Mucosa of descending colon (tissue), 3 donors: ENCODE data around the gene WNK2. TPM values are rescaled to one million over a fixed set of nuclear protein-coding genes. Genes with fewer than 3 reads are reported as not detected.
A peak's percentile ranks its signal among the peaks of the same experiment; 100 is the strongest.

Source experiments
- ATAC-seq: fragments of 200-7000 bp; cut with Tn5 transposase; one replicate; pipeline ENCODE4 v1.9.1; 2020; ENCODE audit warnings: mild to moderate bottlenecking, moderate library complexity
- DNase-seq, 3 donors: peaks; one replicate each; pipeline ENCODE4 v3.0.0-alpha.2; 2020
- H3K36me3 ChIP-seq: fragments of 200-600 bp; one replicate; pipeline ENCODE4 v1.8.0; 2021; ENCODE audit warnings: low read depth, mild to moderate bottlenecking
- H3K4me1 ChIP-seq: fragments of 200-600 bp; one replicate; pipeline ENCODE4 v1.8.0; 2021; ENCODE audit warnings: low read depth, mild to moderate bottlenecking
- H3K4me3 ChIP-seq: fragments of 200-600 bp; one replicate; pipeline ENCODE4 v1.8.0; 2021; ENCODE audit warnings: mild to moderate bottlenecking
- H3K9me3 ChIP-seq: fragments of 200-600 bp; one replicate; pipeline ENCODE4 v1.8.0; 2021; ENCODE audit warnings: mild to moderate bottlenecking
- intact Hi-C, 2 donors: fragments of 100-400 bp; cut with DNase I in 1 of 2; cut with micrococcal nuclease in 1 of 2; formaldehyde crosslinking; loops; one replicate each; pipeline versions ENCODE4 v1.11.0 to v1.11.1; 2022; cut with DNase I, micrococcal nuclease
- total RNA-seq, 3 donors: library from RNA; stranded (reverse); fragmentation: NEBNext Ultra II Directional in 2 of 3; extraction: Animal tissue kit (Norgen Biotek cat#: 25700) in 2 of 3; gene quantifications; one replicate each; pipeline versions ENCODE4 v1.2.1 to v1.2.4, GENCODE V29; 2021 to 2023
- TF ChIP-seq, protein P1 (sequence below): fragments of 200-600 bp; IDR thresholded peaks from one replicate; pipeline ENCODE4 v1.8.0; 2022; ENCODE audit warnings: antibody characterized with exemption, mild to moderate bottlenecking
- donor health status: DM: no; HTN: no; CAD: no; lungs with moderate emphysema.
- donor health status: DM: no; HTN: no; CAD: no.
- donor health status: DM: no; HTN: yes; CAD: no.

WNK2 gene
- total RNA-seq, 3 donors from 2014 or later, result 175 to 276 (median 201) TPM

DNA sequence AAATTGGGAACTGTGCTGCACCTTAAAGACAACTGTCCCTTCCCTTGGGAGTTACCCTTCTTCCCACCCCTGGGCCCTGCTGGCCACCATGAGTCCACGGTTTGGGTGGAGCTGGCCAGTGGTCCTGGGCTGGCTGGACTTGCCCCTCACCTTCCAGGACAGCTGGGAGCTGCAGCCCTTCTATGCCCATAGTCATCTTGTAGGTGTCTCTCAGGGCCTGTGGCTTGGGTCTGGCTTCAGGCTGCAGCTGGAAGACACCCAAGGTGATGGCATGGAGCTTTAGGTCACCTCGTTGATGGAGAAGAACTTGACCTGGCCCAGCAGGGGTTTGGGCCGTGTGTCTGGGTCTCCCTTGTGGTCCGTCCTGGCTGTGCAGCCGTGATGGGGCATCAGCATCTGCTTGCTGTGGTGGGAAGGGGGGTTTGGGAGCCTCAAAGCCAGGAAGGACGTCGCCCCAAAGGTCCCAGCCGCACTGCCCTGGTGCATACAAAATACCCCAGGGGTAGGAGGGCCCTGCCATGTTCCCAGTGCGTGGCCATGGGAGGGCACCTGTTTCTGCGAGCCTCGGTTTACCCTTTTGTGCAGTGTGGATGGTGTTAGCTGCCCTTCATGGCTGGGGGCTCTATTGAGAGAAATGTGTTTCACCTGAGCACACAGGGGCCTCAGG is 8.9 kb downstream of the WNK2 start:
- Histone ChIP-seq H3K36me3 (no peaks in the 10 kb centered on the region), H3K4me3 (no peak overlapping the region), H3K9me3 (no peaks in the 10 kb centered on the region), H3K4me1 (peaks cover 46% of the 10 kb centered on the region)
- TF ChIP-seq, protein P1, sequence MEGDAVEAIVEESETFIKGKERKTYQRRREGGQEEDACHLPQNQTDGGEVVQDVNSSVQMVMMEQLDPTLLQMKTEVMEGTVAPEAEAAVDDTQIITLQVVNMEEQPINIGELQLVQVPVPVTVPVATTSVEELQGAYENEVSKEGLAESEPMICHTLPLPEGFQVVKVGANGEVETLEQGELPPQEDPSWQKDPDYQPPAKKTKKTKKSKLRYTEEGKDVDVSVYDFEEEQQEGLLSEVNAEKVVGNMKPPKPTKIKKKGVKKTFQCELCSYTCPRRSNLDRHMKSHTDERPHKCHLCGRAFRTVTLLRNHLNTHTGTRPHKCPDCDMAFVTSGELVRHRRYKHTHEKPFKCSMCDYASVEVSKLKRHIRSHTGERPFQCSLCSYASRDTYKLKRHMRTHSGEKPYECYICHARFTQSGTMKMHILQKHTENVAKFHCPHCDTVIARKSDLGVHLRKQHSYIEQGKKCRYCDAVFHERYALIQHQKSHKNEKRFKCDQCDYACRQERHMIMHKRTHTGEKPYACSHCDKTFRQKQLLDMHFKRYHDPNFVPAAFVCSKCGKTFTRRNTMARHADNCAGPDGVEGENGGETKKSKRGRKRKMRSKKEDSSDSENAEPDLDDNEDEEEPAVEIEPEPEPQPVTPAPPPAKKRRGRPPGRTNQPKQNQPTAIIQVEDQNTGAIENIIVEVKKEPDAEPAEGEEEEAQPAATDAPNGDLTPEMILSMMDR, result no peak
- no peak for ATAC-seq
- DNase-seq, result peak; percentile 17 to 49 (median 48)
- intact Hi-C loops, result no loop called here

- DNase-seq (peak; percentile 82 to 86 (median 83)), ATAC-seq (peak; percentile 81)
- TF ChIP-seq, protein P1, result no peak
- Histone ChIP-seq H3K4me1 (peaks cover 42% of the 10 kb centered on the region), H3K9me3 (no peaks in the 10 kb centered on the region), H3K4me3 (no peak overlapping the region), H3K36me3 (no peaks in the 10 kb centered on the region)
- intact Hi-C loops, result loop anchor here in 1 of 2 donors (2.0 kb wide), 1 partner anchor 33 kb away; no protein-coding TSS in a partner anchor
These were observed 9.7 kb downstream of the WNK2 start for GRCh38 chr9:93193388-93194220.

- ATAC-seq (no peak), DNase-seq (no peak)
- H3K36me3 ChIP-seq, result no peaks in the 10 kb centered on the region
- TF ChIP-seq, protein P1, result no peak
- H3K9me3 ChIP-seq, result no peaks in the 10 kb centered on the region
- peaks cover 44% of the 10 kb centered on the region for H3K4me1 ChIP-seq
- no peak overlapping the region for H3K4me3 ChIP-seq
- intact Hi-C loops, result loop anchor here in 1 of 2 donors (2.0 kb wide), 1 partner anchor 33 kb away; no protein-coding TSS in a partner anchor
These were observed 10.3 kb downstream of the WNK2 start for GRCh38 chr9:93194221-93194625.

GRCh38 chr9:93194641-93195040 is 10.7 kb downstream of the WNK2 start:
- intact Hi-C loops, result loop anchor here in 1 of 2 donors (2.0 kb wide), 1 partner anchor 34 kb away; no protein-coding TSS in a partner anchor
- TF ChIP-seq, protein P1, result no peak
- Histone ChIP-seq H3K36me3 (no peaks in the 10 kb centered on the region), H3K9me3 (no peaks in the 10 kb centered on the region), H3K4me1 (peaks cover 45% of the 10 kb centered on the region), H3K4me3 (no peak overlapping the region)
- DNase-seq (peak in 1 of 3 donors; percentile 69), ATAC-seq (peak; percentile 2)

DNA sequence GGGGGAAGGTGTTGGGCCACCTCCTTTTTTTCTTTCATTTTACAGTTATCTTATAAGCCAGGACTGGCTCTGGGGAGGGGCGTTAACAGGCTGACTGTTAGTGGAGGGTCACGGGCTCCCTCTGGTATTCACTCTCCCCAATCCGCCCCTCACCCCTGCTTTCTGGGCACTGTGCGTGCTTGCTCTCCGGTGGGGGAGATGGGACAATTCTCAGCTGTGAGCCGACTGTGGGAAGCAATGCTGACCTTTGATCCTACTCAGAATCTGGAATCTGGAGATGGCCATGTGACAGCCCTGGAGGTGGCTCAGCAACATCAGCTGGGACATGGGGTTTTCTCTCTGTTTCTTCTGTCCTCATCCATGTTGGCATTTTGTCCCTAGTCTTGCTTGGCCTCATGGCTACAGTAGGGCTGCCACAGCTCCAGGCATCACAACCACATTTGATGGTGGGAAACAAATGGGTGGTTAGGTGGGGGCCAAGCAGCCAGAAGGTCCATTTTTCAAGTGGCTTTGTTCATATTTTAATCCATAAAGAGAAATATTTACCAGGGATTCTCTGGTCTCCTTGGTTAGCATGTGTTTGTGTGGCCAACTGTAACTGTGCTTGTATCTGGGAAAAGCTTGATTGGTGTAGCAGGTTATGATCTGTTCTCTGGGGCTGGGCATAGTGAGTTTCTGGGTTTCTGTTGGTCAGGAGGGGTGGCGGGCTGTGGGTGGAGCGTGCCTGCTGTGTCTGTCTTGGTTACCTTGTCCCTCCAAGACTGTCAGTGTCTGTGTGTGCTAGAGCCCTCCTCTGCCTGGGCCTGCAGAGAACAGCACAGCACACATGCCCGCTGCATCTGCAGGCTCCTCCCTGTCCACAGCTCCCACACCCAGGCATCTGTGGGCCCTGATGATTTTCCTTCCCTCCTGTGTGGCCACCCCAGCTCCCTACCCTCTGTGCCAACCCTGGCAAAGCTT is 12.4 kb downstream of the WNK2 start:
- Histone ChIP-seq H3K9me3 (no peaks in the 10 kb centered on the region), H3K4me3 (no peak overlapping the region), H3K36me3 (no peaks in the 10 kb centered on the region), H3K4me1 (peaks cover 52% of the 10 kb centered on the region)
- intact Hi-C loops, result no loop called here
- ATAC-seq (peak; percentile 28), DNase-seq (peak; percentile 40 to 58 (median 53))
- TF ChIP-seq, protein P1, result no peak
